Hepatocyte (in vitro differentiated cells): ENCODE measurements around the gene CREB5. TPM values are rescaled to one million over a fixed set of nuclear protein-coding genes. Genes with fewer than 3 reads are reported as not detected.

ENCODE experiments used
- DNase-seq: peaks from one replicate; pipeline ENCODE4 v3.0.0-alpha.2; 2016; ENCODE audit warnings: low spot score
- H2AFZ ChIP-seq: fragments of 200-600 bp; sonication (generic); 2 replicates; pipeline ENCODE4 v1.6.0; 2016; ENCODE audit warnings: antibody characterized with exemption, mild to moderate bottlenecking
- H3K27ac ChIP-seq: fragments of 200-600 bp; sonication (generic); 2 replicates; pipeline ENCODE4 v1.5.1; 2016; ENCODE audit warnings: mild to moderate bottlenecking
- H3K27me3 ChIP-seq: fragments of 200-600 bp; sonication (generic); 2 replicates; pipeline ENCODE4 v1.6.1; 2016
- H3K36me3 ChIP-seq: fragments of 200-600 bp; sonication (generic); replicated peaks from 2 replicates; pipeline ENCODE4 v1.5.1; 2016; ENCODE audit warnings: low read depth; ENCODE audit not compliant: insufficient read depth
- H3K4me1 ChIP-seq: fragments of 200-600 bp; sonication (generic); 2 replicates; pipeline ENCODE4 v1.5.1; 2016; ENCODE audit warnings: mild to moderate bottlenecking, moderate library complexity; ENCODE audit not compliant: insufficient read depth
- H3K4me2 ChIP-seq: fragments of 200-600 bp; sonication (generic); 2 replicates; pipeline ENCODE4 v1.6.0; 2016
- H3K4me3 ChIP-seq: fragments of 200-600 bp; sonication (generic); 2 replicates; pipeline ENCODE4 v1.5.1; 2016; ENCODE audit warnings: mild to moderate bottlenecking
- H3K79me2 ChIP-seq: fragments of 200-600 bp; sonication (generic); 2 replicates; pipeline ENCODE4 v1.6.0; 2017; ENCODE audit warnings: mild to moderate bottlenecking
- H3K9me2 ChIP-seq: fragments of 200-600 bp; sonication (generic); replicated peaks from 2 replicates; pipeline ENCODE4 v1.6.0; 2017; ENCODE audit warnings: mild to moderate bottlenecking; ENCODE audit not compliant: insufficient read depth
- H3K9me3 ChIP-seq: fragments of 200-600 bp; sonication (generic); 2 replicates; pipeline ENCODE4 v1.5.1; 2016; ENCODE audit warnings: low read depth, mild to moderate bottlenecking
- H4K20me1 ChIP-seq: fragments of 200-600 bp; sonication (generic); 2 replicates; pipeline ENCODE4 v1.6.0; 2016; ENCODE audit warnings: mild to moderate bottlenecking; ENCODE audit not compliant: insufficient read depth, poor library complexity, severe bottlenecking
- CTCF ChIP-seq: fragments of 200-600 bp; sonication (generic); IDR thresholded peaks from 2 replicates; pipeline ENCODE4 v1.5.1; 2016; ENCODE audit warnings: antibody characterized with exemption, mild to moderate bottlenecking; ENCODE audit not compliant: poor library complexity
- EZH2 ChIP-seq: fragments of 200-600 bp; sonication (generic); IDR thresholded peaks from 2 replicates; pipeline ENCODE4 v1.6.1; 2016; ENCODE audit warnings: antibody characterized with exemption, mild to moderate bottlenecking, borderline replicate concordance
- EZH2phosphoT487 ChIP-seq: fragments of 200-600 bp; sonication (generic); IDR thresholded peaks from one replicate; pipeline ENCODE4 v1.6.1; 2018; ENCODE audit warnings: antibody characterized with exemption, mild to moderate bottlenecking, low read depth, moderate library complexity; ENCODE audit not compliant: unreplicated experiment, severe bottlenecking
- WGBS: methylation state at CpG from one replicate; pipeline ENCODE4 v1.1.6; 2016; ENCODE audit warnings: low lambda C conversion rate; ENCODE audit errors: missing lambda C conversion rate; 5-methylcytosine and 5-hydroxymethylcytosine counted together
- polyA plus RNA-seq: library from polyadenylated mRNA; unstranded; fragments of >200 nt; fragmentation: Nextera tagmentation; extraction: Ambion mirVana; gene quantifications from 2 replicates; pipeline ENCODE4 v1.2.1, GENCODE V29; 2016
- total RNA-seq: library from RNA; depleted of rRNA; stranded (reverse); fragments of >200 nt; gene quantifications from 2 replicates; pipeline ENCODE4 v1.2.3, GENCODE V29; 2014

CREB5 gene
- total and polyA plus RNA-seq, 2 experiments from 2014 or later, result 14.0 to 27.9 TPM

GRCh38 chr7:28811008-28811407 is 398.7 kb downstream of the CREB5 start:
- Histone ChIP-seq H3K4me1 (no peaks in the 10 kb centered on the region), H3K27me3 (no peaks in the 10 kb centered on the region), H3K9me3 (no peaks in the 10 kb centered on the region), H4K20me1 (no peaks in the 10 kb centered on the region), H3K9me2 (no peaks in the 10 kb centered on the region), H3K79me2 (no peaks in the 10 kb centered on the region), H2AFZ (no peak overlapping the region), H3K36me3 (no peaks in the 10 kb centered on the region), H3K4me3 (no peak overlapping the region), H3K27ac (no peak overlapping the region), H3K4me2 (no peak overlapping the region)
- DNase-seq, result no peak
- TF ChIP-seq EZH2phosphoT487 (no peak), EZH2 (no peak), CTCF (no peak)
- 96% methylated on average over 3 of the region's 3 CpGs for WGBS

GRCh38 chr7:28811701-28812430 is 399.5 kb downstream of the CREB5 start:
- WGBS, result 92% methylated on average over 5 of the region's 5 CpGs

GRCh38 chr7:28812616-28813015 is 400.3 kb downstream of the CREB5 start:
- 94% methylated on average over 3 of the region's 3 CpGs for WGBS
- TF ChIP-seq CTCF, result no peak
- no peak for TF ChIP-seq EZH2phosphoT487
- no peak for TF ChIP-seq EZH2
- no peak for DNase-seq
- no peak overlapping the region for H3K4me3 ChIP-seq
- no peak overlapping the region for H3K4me2 ChIP-seq
- H4K20me1 ChIP-seq, result no peaks in the 10 kb centered on the region
- no peaks in the 10 kb centered on the region for H3K27me3 ChIP-seq
- H3K4me1 ChIP-seq, result no peaks in the 10 kb centered on the region
- no peak overlapping the region for H3K27ac ChIP-seq
- H3K36me3 ChIP-seq, result no peaks in the 10 kb centered on the region
- no peaks in the 10 kb centered on the region for H3K9me2 ChIP-seq
- H3K9me3 ChIP-seq, result no peaks in the 10 kb centered on the region
- no peaks in the 10 kb centered on the region for H3K79me2 ChIP-seq
- no peak overlapping the region for H2AFZ ChIP-seq

More at GRCh38 chr7:28811701-28812430, 399.5 kb downstream of the CREB5 start:
- Histone ChIP-seq H2AFZ (no peak overlapping the region), H4K20me1 (no peaks in the 10 kb centered on the region), H3K9me3 (no peaks in the 10 kb centered on the region), H3K9me2 (no peaks in the 10 kb centered on the region), H3K27ac (no peak overlapping the region), H3K79me2 (no peaks in the 10 kb centered on the region), H3K4me3 (no peak overlapping the region), H3K4me2 (no peak overlapping the region), H3K4me1 (no peaks in the 10 kb centered on the region), H3K27me3 (no peaks in the 10 kb centered on the region), H3K36me3 (no peaks in the 10 kb centered on the region)
- no peak for DNase-seq
- TF ChIP-seq EZH2phosphoT487, result no peak

GRCh38 chr7:28813243-28813962 is 401.1 kb downstream of the CREB5 start:
- WGBS, result 79% methylated on average over 6 of the region's 6 CpGs
- TF ChIP-seq CTCF (no peak), EZH2 (no peak), EZH2phosphoT487 (no peak)
- no peak for DNase-seq
- H3K79me2 ChIP-seq, result no peaks in the 10 kb centered on the region
- no peaks in the 10 kb centered on the region for H4K20me1 ChIP-seq
- no peaks in the 10 kb centered on the region for H3K9me3 ChIP-seq
- H3K4me3 ChIP-seq, result no peak overlapping the region
- H3K4me1 ChIP-seq, result no peaks in the 10 kb centered on the region
- H3K4me2 ChIP-seq, result no peak overlapping the region
- H3K27me3 ChIP-seq, result no peaks in the 10 kb centered on the region
- no peaks in the 10 kb centered on the region for H3K9me2 ChIP-seq
- H3K27ac ChIP-seq, result no peak overlapping the region
- no peaks in the 10 kb centered on the region for H3K36me3 ChIP-seq
- no peak overlapping the region for H2AFZ ChIP-seq
